Measurements from ENCODE around the gene LARP4.

DNA sequence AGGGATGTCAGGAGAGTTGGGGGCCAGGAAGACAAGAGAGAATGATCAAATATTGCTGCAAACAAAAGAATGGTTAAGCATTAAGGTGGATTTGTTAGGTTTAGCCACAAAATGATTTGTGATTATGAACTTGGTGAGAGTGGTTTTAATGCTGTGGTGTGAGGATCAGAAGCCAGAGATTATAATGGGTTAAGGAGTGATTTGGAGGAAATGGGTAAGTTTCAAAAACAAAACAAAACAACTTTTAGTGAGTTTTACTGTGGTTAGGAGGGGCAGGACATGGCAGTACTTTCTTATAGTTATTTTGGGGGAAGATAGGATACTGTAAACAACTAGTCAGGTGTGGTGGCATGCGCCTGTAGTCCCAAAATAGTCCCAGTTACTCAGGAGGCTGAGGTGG lies 128.1 kb downstream of the LARP4 start:
- TF ChIP-seq, protein P1, sequence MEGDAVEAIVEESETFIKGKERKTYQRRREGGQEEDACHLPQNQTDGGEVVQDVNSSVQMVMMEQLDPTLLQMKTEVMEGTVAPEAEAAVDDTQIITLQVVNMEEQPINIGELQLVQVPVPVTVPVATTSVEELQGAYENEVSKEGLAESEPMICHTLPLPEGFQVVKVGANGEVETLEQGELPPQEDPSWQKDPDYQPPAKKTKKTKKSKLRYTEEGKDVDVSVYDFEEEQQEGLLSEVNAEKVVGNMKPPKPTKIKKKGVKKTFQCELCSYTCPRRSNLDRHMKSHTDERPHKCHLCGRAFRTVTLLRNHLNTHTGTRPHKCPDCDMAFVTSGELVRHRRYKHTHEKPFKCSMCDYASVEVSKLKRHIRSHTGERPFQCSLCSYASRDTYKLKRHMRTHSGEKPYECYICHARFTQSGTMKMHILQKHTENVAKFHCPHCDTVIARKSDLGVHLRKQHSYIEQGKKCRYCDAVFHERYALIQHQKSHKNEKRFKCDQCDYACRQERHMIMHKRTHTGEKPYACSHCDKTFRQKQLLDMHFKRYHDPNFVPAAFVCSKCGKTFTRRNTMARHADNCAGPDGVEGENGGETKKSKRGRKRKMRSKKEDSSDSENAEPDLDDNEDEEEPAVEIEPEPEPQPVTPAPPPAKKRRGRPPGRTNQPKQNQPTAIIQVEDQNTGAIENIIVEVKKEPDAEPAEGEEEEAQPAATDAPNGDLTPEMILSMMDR (IDR thresholded peaks at IDR 0.05; ENCODE audit: insufficient read depth, low read depth, low read length), result no peak
- no peak for TF ChIP-seq EZH2 (IDR thresholded peaks at IDR 0.05; ENCODE audit: insufficient read depth, low read length)

All from astrocyte (in vitro differentiated cells and primary cell).